Panc1 (cell line): Measurements from ENCODE around the gene ZDHHC14.

Experiments
- CTCF ChIP-seq: fragments of 450-650 bp; IDR thresholded peaks from 2 replicates; pipeline ENCODE4 v1.5.1; 2017; ENCODE audit warnings: mild to moderate bottlenecking
- REST ChIP-seq, 2 experiments: IDR thresholded peaks; 2 replicates each; pipeline ENCODE4 v1.6.1; 2011 to 2012; ENCODE audit warnings: low read depth in 2 of 2, control low read depth in 1 of 2, low read length in 1 of 2, mild to moderate bottlenecking in 1 of 2, moderate library complexity in 1 of 2; ENCODE audit not compliant: insufficient read depth in 1 of 2

GRCh38 chr6:157490611-157491269 is 109.8 kb downstream of the ZDHHC14 start:
- TF ChIP-seq CTCF, result no peak
- no peak for TF ChIP-seq REST (IDR thresholded peaks at IDR 0.05; ENCODE audit: insufficient read depth in 1 of 2, low read depth in 2 of 2, low read length in 1 of 2)
